GM18858 (cell line): Measurements from ENCODE around the gene GCDH.
"Not testable (repeated sequence)": the region's sequence is repeated elsewhere in the genome, so short reads cannot be mapped to it uniquely, and the experiment has no call there.

Experiments used
- ATAC-seq: cut with Tn5 transposase; IDR thresholded peaks from one replicate; pipeline ENCODE4 v1.9.1; 2021; ENCODE audit not compliant: unreplicated experiment

Gene GCDH

GRCh38 chr19:12872941-12873890 is 17.7 kb upstream of the GCDH start:
- ATAC-seq: no peak

GRCh38 chr19:12873891-12874745 is 16.8 kb upstream of the GCDH start:
- no peak for ATAC-seq

- no peak for ATAC-seq
These were observed 15.9 kb upstream of the GCDH start for GRCh38 chr19:12875086-12875485.

GRCh38 chr19:12880551-12881171 is 10.3 kb upstream of the GCDH start:
- ATAC-seq: no peak

GRCh38 chr19:12881172-12881808 is 9.7 kb upstream of the GCDH start, which contains the start of gene DNASE2:
Gene DNASE2, minus strand, starts transcription at chr19:12881449. Its CDS starts 74 bp downstream, at chr19:12881375.
- no peak for ATAC-seq

- ATAC-seq: no peak
These were observed 8.4 kb upstream of the GCDH start for GRCh38 chr19:12882589-12882988.

- no peak for ATAC-seq
These were observed 6.8 kb upstream of the GCDH start for GRCh38 chr19:12884202-12884601.

GRCh38 chr19:12884627-12884925 is 6.4 kb upstream of the GCDH start:
- ATAC-seq: no peak

- no peak for ATAC-seq
These were observed 5.8 kb upstream of the GCDH start for GRCh38 chr19:12884926-12885748.

GRCh38 chr19:12885749-12886650 is 5.0 kb upstream of the GCDH start:
- no peak for ATAC-seq

- no peak for ATAC-seq
These were observed 4.3 kb upstream of the GCDH start for GRCh38 chr19:12886651-12886968.

- ATAC-seq: no peak
These were observed 3.8 kb upstream of the GCDH start, which contains the start of gene KLF1 for GRCh38 chr19:12886969-12887747. Gene KLF1, minus strand, starts transcription at chr19:12887201. Its CDS starts 61 bp downstream, at chr19:12887140.

- no peak for ATAC-seq
These were observed 2.9 kb upstream of the GCDH start for GRCh38 chr19:12888006-12888603.

- not testable (repeated sequence) for ATAC-seq
These were observed 617 bp upstream of the GCDH start for GRCh38 chr19:12890299-12890786.

GRCh38 chr19:12891553-12892021 is 627 bp downstream of the GCDH start:
- ATAC-seq: no peak

GRCh38 chr19:12893582-12893981 is 2.6 kb downstream of the GCDH start:
- ATAC-seq: no peak

- ATAC-seq: no peak
These were observed 5.5 kb downstream of the GCDH start for GRCh38 chr19:12896460-12896859.
